SK-N-MC (cell line): ENCODE data around the gene SMPD3.

Source experiments
- EZH2 ChIP-seq: fragments of 200-600 bp; sonication (generic); IDR thresholded peaks from one replicate; pipeline ENCODE4 v1.6.1; 2017; ENCODE audit warnings: antibody characterized with exemption
- FOXP2 ChIP-seq: optimal IDR thresholded peaks from 2 replicates; pipeline ENCODE3; 2011; ENCODE audit warnings: mild to moderate bottlenecking, moderate library complexity; ENCODE audit not compliant: insufficient read depth; ENCODE audit errors: extremely low read length, control extremely low read depth
- POLR2AphosphoS5 ChIP-seq: IDR thresholded peaks from 2 replicates; pipeline ENCODE4 v1.6.1; 2012; ENCODE audit warnings: mild to moderate bottlenecking, low read depth, low read length, borderline replicate concordance

GRCh38 chr16:68367891-68368290, 80.4 kb downstream of the SMPD3 start:
- no peak for TF ChIP-seq POLR2AphosphoS5
- TF ChIP-seq EZH2, result no peak
- TF ChIP-seq FOXP2, result no peak
